Measurements from ENCODE around the gene PMS1. TPM values are rescaled to one million over a fixed set of nuclear protein-coding genes. Genes with fewer than 3 reads are reported as not detected.

Gene PMS1
- total and polyA plus RNA-seq, 4 donors: 10.4 to 33.3 (median 15.3) TPM

DNA sequence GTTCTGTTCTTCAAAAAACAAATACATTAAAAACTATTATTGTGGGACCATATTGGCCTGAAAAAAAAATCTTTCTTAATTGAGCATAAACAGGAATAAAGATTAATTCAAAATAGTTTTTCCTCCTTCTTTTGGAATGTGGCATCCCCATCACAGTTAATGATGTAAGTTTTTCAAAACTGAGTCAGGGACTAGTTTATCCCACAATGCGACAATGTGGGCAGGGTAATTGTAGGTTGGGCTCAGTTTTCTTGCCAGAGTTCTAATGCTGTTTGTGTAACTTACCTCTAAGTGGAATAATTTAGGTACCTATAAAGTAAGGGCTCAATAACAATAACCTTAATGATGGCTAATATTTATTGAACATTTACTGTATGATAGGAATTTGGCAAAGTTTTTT is 82.0 kb downstream of the PMS1 start:
- ATAC-seq (ENCODE audit: low FRiP score) (no peak), DNase-seq (no peak)
- no peaks in the 10 kb centered on the region for H3K27me3 ChIP-seq (ENCODE audit: control insufficient read depth in 1 of 2, insufficient read depth in 2 of 2, low read length in 1 of 2)
- intact Hi-C loops (cut with DNase I): no loop called here
- WGBS, 2 donors: 91 to 98% methylated on average over 1 of the region's 1 CpG
- H3K4me3 ChIP-seq (ENCODE audit: low read length in 2 of 2): no peak overlapping the region
- no peaks in the 10 kb centered on the region for H3K36me3 ChIP-seq (ENCODE audit: control insufficient read depth in 1 of 2, insufficient read depth in 2 of 2, low read length in 1 of 2)
- H3K4me1 ChIP-seq (ENCODE audit: control insufficient read depth in 1 of 2, insufficient read depth in 2 of 2, low read length in 2 of 2): no peaks in the 10 kb centered on the region
- no peaks in the 10 kb centered on the region for H3K9me3 ChIP-seq (ENCODE audit: control insufficient read depth, low read length)
- no peak overlapping the region for H3K27ac ChIP-seq (ENCODE audit: low read depth in 1 of 2, low read length in 2 of 2)

DNA sequence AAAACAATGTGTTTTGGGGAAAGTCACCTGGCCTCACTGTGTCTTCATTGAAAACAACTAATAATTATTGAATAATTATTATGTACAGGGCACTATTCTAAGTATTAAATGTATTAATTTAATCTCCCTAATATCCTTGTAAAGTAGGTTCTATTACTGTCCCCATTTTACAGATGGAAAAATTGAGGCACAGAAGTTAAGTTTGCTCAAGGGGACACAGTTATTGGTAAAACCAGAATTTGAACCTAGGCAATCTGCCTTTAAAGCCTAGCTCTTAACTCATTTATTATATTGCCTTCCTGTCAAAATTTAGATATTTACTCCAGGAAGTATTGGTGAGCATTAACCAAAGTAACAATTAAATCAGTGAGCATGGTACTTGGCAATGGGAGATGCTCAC is 84.6 kb downstream of the PMS1 start:
- intact Hi-C loops (cut with DNase I): no loop called here
- Histone ChIP-seq H3K27ac (ENCODE audit: low read depth in 1 of 2, low read length in 2 of 2) (no peak overlapping the region), H3K4me3 (ENCODE audit: low read length in 2 of 2) (no peak overlapping the region), H3K27me3 (ENCODE audit: control insufficient read depth in 1 of 2, insufficient read depth in 2 of 2, low read length in 1 of 2) (no peaks in the 10 kb centered on the region), H3K9me3 (ENCODE audit: control insufficient read depth, low read length) (no peaks in the 10 kb centered on the region), H3K4me1 (ENCODE audit: control insufficient read depth in 1 of 2, insufficient read depth in 2 of 2, low read length in 2 of 2) (no peaks in the 10 kb centered on the region), H3K36me3 (ENCODE audit: control insufficient read depth in 1 of 2, insufficient read depth in 2 of 2, low read length in 1 of 2) (no peaks in the 10 kb centered on the region)
- no peak for ATAC-seq (ENCODE audit: low FRiP score)
- no peak for DNase-seq

DNA sequence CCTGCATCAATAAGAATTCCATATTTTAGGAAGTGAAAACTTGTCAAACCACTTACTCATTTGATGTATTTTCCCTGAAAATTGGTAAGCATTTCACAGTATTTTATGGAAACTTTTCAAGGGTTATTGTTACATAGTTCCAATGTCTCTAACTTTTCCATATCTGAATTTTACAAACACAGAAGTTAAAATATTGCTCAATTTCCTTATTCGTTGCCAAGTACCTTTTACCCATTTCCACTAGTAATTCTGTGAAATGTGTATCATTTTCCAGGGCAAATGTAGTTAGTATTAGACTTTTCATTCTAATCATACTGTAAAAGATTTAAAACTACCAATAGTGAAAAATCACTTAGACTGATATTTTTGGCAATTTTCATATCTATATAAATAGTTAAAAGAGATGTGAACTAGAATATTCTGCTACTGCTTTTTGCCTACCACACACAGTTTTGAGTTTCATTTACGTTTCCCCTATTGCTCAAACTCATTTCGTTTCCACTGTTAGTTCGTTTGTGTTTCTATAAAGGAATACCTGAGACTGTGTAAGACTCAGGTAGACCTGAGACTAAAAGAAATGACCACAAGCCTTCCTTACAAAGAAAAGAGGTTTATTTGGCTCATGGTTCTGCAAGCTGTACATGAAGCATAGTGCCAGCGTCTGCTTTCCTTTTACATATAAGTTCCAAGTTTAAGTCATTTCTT is 86.3 kb downstream of the PMS1 start:
- DNase-seq (no peak), ATAC-seq (ENCODE audit: low FRiP score) (no peak)
- Histone ChIP-seq H3K9me3 (ENCODE audit: control insufficient read depth, low read length) (no peaks in the 10 kb centered on the region), H3K27ac (ENCODE audit: low read depth in 1 of 2, low read length in 2 of 2) (no peak overlapping the region), H3K4me1 (ENCODE audit: control insufficient read depth in 1 of 2, insufficient read depth in 2 of 2, low read length in 2 of 2) (no peaks in the 10 kb centered on the region), H3K4me3 (ENCODE audit: low read length in 2 of 2) (no peak overlapping the region), H3K27me3 (ENCODE audit: control insufficient read depth in 1 of 2, insufficient read depth in 2 of 2, low read length in 1 of 2) (no peaks in the 10 kb centered on the region), H3K36me3 (ENCODE audit: control insufficient read depth in 1 of 2, insufficient read depth in 2 of 2, low read length in 1 of 2) (no peaks in the 10 kb centered on the region)
- intact Hi-C loops (cut with DNase I): no loop called here
- WGBS, 2 donors: 89 to 90% methylated on average over 5 of the region's 5 CpGs

DNA sequence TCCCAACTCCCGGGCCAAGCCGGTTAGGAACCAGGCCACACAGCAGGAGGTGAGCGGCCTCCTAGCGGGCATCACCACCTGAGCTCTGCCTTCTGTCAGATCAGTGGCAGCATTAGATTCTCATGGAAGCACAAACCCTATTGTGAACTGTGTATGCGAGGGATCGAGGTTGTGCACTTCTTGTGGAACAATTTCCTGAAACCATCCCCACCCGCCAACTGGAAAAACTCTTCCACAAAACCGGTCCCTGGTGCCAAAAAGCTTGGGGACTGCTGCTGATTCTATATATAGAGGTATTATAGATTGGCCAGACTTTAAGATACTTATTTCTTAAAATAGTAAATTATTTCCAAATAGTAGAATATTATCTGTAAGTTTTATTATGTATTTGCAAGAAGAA is 89.4 kb downstream of the PMS1 start:
- Histone ChIP-seq H3K27ac (ENCODE audit: low read depth in 1 of 2, low read length in 2 of 2) (no peak overlapping the region), H3K27me3 (ENCODE audit: control insufficient read depth in 1 of 2, insufficient read depth in 2 of 2, low read length in 1 of 2) (no peaks in the 10 kb centered on the region), H3K36me3 (ENCODE audit: control insufficient read depth in 1 of 2, insufficient read depth in 2 of 2, low read length in 1 of 2) (no peaks in the 10 kb centered on the region), H3K9me3 (ENCODE audit: control insufficient read depth, low read length) (no peaks in the 10 kb centered on the region), H3K4me3 (ENCODE audit: low read length in 2 of 2) (no peak overlapping the region), H3K4me1 (ENCODE audit: control insufficient read depth in 1 of 2, insufficient read depth in 2 of 2, low read length in 2 of 2) (no peaks in the 10 kb centered on the region)
- no peak for ATAC-seq (ENCODE audit: low FRiP score)
- WGBS, 2 donors: 86 to 87% methylated on average over 8 of the region's 8 CpGs
- no peak for DNase-seq
- intact Hi-C loops (cut with DNase I): no loop called here

DNA sequence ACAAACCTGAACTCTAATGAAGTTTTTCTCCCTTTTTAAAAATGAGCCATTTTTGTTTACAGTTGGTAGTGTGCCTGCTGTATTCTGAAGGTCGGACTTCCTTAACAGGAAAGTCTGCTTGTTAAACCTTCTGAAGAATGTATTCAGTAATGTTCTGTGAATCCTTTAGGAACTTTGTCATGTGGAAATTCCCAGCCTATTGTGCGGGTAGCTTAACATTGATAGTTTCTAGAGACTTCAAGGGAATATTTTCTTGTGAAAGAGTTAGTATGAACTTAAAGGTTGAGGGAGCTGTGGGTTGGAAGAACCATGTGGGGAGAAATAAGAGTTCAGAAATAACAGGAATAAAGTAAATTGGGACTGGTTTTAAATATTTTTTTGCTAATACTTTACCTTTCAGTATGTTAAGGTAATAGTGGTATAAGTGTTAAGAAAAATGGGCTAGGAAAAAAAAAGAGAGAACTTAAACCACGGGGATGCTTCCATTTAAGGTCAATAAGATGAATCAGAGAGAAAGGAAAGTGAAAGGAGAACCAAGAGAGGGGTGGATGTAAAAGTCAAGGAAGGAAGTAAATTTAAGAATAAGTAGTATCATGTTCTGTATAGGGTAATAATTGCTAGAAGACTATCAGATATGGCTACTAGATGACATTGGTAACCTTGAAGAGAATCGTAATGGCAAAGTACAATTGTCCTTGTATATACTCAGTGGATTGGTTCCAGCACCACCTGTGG is 90.5 kb downstream of the PMS1 start:
- H3K36me3 ChIP-seq (ENCODE audit: control insufficient read depth in 1 of 2, insufficient read depth in 2 of 2, low read length in 1 of 2): no peaks in the 10 kb centered on the region
- ATAC-seq (ENCODE audit: low FRiP score) (no peak), DNase-seq (no peak)
- H3K4me3 ChIP-seq (ENCODE audit: low read length in 2 of 2): no peak overlapping the region
- 93 to 97% methylated on average over 4 of the region's 4 CpGs for WGBS, 2 donors
- H3K27me3 ChIP-seq (ENCODE audit: control insufficient read depth in 1 of 2, insufficient read depth in 2 of 2, low read length in 1 of 2): no peaks in the 10 kb centered on the region
- H3K9me3 ChIP-seq (ENCODE audit: control insufficient read depth, low read length): no peaks in the 10 kb centered on the region
- H3K4me1 ChIP-seq (ENCODE audit: control insufficient read depth in 1 of 2, insufficient read depth in 2 of 2, low read length in 2 of 2): no peaks in the 10 kb centered on the region
- intact Hi-C loops (cut with DNase I): no loop called here
- no peak overlapping the region for H3K27ac ChIP-seq (ENCODE audit: low read depth in 1 of 2, low read length in 2 of 2)

DNA sequence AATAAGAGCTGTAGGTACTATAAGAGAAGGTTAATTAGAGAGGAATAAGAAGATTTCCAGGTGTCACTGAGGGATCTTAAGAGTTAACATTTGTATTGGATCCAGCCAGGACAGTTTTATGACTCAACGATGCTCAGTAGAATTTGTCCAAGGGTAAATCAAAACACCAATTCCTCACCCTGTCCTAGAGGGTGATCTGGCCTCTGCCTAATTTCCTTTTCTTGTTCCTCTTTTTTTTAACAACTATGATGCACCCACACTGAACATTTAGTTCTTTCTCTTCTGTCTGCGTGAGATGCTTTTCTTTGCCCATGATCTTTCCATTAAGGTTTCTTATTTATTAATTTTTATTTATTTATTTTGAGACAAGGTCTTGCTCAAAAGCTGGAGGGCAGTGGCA is 92.0 kb downstream of the PMS1 start:
- Histone ChIP-seq H3K4me3 (ENCODE audit: low read length in 2 of 2) (no peak overlapping the region), H3K27me3 (ENCODE audit: control insufficient read depth in 1 of 2, insufficient read depth in 2 of 2, low read length in 1 of 2) (no peaks in the 10 kb centered on the region), H3K36me3 (ENCODE audit: control insufficient read depth in 1 of 2, insufficient read depth in 2 of 2, low read length in 1 of 2) (no peaks in the 10 kb centered on the region), H3K27ac (ENCODE audit: low read depth in 1 of 2, low read length in 2 of 2) (no peak overlapping the region), H3K4me1 (ENCODE audit: control insufficient read depth in 1 of 2, insufficient read depth in 2 of 2, low read length in 2 of 2) (no peaks in the 10 kb centered on the region), H3K9me3 (ENCODE audit: control insufficient read depth, low read length) (no peaks in the 10 kb centered on the region)
- 55 to 71% methylated on average over 2 of the region's 2 CpGs for WGBS, 2 donors
- DNase-seq (no peak), ATAC-seq (ENCODE audit: low FRiP score) (no peak)
- intact Hi-C loops (cut with DNase I): no loop called here

DNA sequence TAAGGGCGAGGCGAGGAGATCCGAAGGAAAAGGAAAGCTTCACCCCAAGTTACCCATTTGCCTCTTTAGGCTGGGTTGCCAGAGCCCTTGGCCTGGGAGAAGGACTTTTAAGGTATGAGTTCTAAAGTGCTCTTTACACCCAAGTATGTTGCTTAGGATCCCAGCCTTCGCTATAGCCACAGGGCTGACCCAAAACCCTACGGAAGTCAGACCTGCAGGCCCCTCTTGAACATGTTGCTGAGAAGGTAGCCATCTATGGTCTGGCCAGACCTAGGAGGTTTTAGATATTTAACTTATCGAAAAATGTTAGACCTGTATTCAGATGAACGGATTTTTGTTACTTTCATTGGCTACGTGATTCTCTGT is 95.4 kb downstream of the PMS1 start:
- Histone ChIP-seq H3K4me1 (ENCODE audit: control insufficient read depth in 1 of 2, insufficient read depth in 2 of 2, low read length in 2 of 2) (no peaks in the 10 kb centered on the region), H3K9me3 (ENCODE audit: control insufficient read depth, low read length) (no peaks in the 10 kb centered on the region), H3K27ac (ENCODE audit: low read depth in 1 of 2, low read length in 2 of 2) (no peak overlapping the region), H3K27me3 (ENCODE audit: control insufficient read depth in 1 of 2, insufficient read depth in 2 of 2, low read length in 1 of 2) (no peaks in the 10 kb centered on the region), H3K36me3 (ENCODE audit: control insufficient read depth in 1 of 2, insufficient read depth in 2 of 2, low read length in 1 of 2) (no peaks in the 10 kb centered on the region), H3K4me3 (ENCODE audit: low read length in 2 of 2) (no peak overlapping the region)
- intact Hi-C loops (cut with DNase I): no loop called here
- ATAC-seq (ENCODE audit: low FRiP score) (no peak), DNase-seq (no peak)
- 92 to 94% methylated on average over 8 of the region's 8 CpGs for WGBS, 2 donors

DNA sequence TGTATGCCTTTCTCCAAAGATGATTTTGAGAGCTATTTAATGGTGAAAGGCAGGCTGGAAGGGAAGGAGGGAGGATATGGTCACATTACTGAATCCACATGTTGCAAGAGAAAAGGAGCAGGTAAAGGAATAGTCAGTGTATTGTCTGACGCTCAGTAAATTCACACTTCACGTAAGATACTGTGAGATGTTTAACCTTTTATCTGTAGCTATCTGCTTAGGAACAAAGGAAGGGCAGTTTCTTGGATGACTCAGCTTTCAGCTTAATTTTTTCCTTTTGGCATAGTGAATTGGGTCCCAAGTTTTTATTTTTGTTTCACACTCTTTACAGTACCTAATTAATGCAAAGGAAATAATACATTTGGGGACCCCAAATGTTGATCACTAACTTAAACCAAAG is 96.2 kb downstream of the PMS1 start:
- H3K4me1 ChIP-seq (ENCODE audit: control insufficient read depth in 1 of 2, insufficient read depth in 2 of 2, low read length in 2 of 2): no peaks in the 10 kb centered on the region
- H3K27me3 ChIP-seq (ENCODE audit: control insufficient read depth in 1 of 2, insufficient read depth in 2 of 2, low read length in 1 of 2): no peaks in the 10 kb centered on the region
- no peaks in the 10 kb centered on the region for H3K36me3 ChIP-seq (ENCODE audit: control insufficient read depth in 1 of 2, insufficient read depth in 2 of 2, low read length in 1 of 2)
- H3K27ac ChIP-seq (ENCODE audit: low read depth in 1 of 2, low read length in 2 of 2): no peak overlapping the region
- DNase-seq: no peak
- H3K9me3 ChIP-seq (ENCODE audit: control insufficient read depth, low read length): no peaks in the 10 kb centered on the region
- ATAC-seq (ENCODE audit: low FRiP score): no peak
- 73 to 77% methylated on average over 2 of the region's 2 CpGs for WGBS, 2 donors
- no peak overlapping the region for H3K4me3 ChIP-seq (ENCODE audit: low read length in 2 of 2)
- intact Hi-C loops (cut with DNase I): no loop called here

DNA sequence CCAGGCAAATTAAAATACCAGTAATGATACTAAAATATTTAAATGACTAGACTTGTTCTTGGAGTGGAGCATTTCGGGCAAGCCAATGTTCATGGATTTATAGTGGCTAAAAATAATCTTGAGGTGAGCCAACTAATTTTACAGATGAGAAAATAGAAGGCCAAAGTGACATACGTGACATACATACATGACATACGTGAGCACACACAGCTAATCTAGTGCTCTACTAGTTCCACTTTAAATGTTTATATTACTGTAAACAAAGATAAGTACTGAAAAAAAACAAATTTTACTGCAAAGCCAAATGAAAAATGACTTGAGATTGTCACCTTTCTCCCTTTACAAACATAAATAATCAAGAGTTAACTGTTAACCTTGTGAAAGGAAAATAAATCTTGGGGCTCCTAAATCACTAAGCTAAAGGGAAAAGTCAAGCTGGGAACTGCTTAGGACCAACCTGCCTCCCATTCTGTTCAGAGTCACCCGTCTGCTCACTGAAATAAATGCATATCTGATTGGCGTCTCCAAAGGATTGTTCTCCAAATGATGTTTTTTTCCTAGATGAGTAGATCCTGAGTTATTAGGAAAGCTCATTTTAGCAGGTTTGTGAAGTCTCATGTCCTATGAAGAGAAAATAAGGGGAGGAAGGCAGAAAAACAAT is 96.7 kb downstream of the PMS1 start:
- H3K27me3 ChIP-seq (ENCODE audit: control insufficient read depth in 1 of 2, insufficient read depth in 2 of 2, low read length in 1 of 2): no peaks in the 10 kb centered on the region
- H3K4me3 ChIP-seq (ENCODE audit: low read length in 2 of 2): no peak overlapping the region
- DNase-seq: no peak
- H3K4me1 ChIP-seq (ENCODE audit: control insufficient read depth in 1 of 2, insufficient read depth in 2 of 2, low read length in 2 of 2): no peaks in the 10 kb centered on the region
- H3K27ac ChIP-seq (ENCODE audit: low read depth in 1 of 2, low read length in 2 of 2): no peak overlapping the region
- WGBS, 2 donors: 36 to 41% methylated on average over 5 of the region's 5 CpGs
- intact Hi-C loops (cut with DNase I): no loop called here
- H3K36me3 ChIP-seq (ENCODE audit: control insufficient read depth in 1 of 2, insufficient read depth in 2 of 2, low read length in 1 of 2): no peaks in the 10 kb centered on the region
- no peak for ATAC-seq (ENCODE audit: low FRiP score)
- H3K9me3 ChIP-seq (ENCODE audit: control insufficient read depth, low read length): no peaks in the 10 kb centered on the region

All from aorta (tissue), 5 donors.